Measurements from ENCODE around the gene FANCF. TPM values are rescaled to one million over a fixed set of nuclear protein-coding genes. Genes with fewer than 3 reads are reported as not detected.

Gene FANCF
- total RNA-seq, 1 donor from 2014 or later = 13.4 TPM

DNA sequence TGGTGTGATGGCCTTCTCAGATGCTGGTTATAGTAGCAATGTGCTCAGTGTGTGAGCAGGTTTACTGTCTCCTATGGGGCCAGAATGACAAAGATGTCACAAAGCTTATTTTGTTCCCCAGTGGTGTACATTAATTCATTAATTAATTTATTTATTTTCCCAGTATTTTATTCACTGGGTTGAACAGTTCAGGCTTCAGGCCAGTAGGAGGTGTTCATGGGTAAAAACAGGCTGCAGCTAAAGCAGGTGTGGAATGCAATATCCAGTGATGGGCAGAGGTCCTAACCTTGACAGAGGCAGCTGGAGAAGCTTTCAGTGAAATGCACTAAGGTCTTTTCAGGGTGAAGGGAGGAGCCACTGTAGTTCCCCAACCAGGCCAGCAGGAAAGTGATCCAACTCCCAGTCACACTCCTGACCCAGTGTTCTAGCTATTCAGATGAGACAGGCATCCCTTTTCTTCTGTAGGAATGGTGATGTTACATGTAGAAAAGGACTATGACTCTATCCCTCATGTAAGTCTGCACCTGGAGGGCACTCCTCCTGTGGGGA is 7.8 kb upstream of the FANCF start:
- Histone ChIP-seq H3K27me3 (ENCODE audit: control insufficient read depth, insufficient read depth, low read length) (no peaks in the 10 kb centered on the region), H3K4me3 (ENCODE audit: low read depth, low read length) (no peak overlapping the region), H3K36me3 (ENCODE audit: control insufficient read depth, insufficient read depth, low read length) (no peaks in the 10 kb centered on the region)
- DNase-seq (ENCODE audit: low read depth) (no peak), FAIRE-seq (peak; percentile 13)
- TF ChIP-seq, protein P1, sequence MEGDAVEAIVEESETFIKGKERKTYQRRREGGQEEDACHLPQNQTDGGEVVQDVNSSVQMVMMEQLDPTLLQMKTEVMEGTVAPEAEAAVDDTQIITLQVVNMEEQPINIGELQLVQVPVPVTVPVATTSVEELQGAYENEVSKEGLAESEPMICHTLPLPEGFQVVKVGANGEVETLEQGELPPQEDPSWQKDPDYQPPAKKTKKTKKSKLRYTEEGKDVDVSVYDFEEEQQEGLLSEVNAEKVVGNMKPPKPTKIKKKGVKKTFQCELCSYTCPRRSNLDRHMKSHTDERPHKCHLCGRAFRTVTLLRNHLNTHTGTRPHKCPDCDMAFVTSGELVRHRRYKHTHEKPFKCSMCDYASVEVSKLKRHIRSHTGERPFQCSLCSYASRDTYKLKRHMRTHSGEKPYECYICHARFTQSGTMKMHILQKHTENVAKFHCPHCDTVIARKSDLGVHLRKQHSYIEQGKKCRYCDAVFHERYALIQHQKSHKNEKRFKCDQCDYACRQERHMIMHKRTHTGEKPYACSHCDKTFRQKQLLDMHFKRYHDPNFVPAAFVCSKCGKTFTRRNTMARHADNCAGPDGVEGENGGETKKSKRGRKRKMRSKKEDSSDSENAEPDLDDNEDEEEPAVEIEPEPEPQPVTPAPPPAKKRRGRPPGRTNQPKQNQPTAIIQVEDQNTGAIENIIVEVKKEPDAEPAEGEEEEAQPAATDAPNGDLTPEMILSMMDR (IDR thresholded peaks at IDR 0.05; ENCODE audit: insufficient read depth, low read length, severe bottlenecking) = no peak

DNA sequence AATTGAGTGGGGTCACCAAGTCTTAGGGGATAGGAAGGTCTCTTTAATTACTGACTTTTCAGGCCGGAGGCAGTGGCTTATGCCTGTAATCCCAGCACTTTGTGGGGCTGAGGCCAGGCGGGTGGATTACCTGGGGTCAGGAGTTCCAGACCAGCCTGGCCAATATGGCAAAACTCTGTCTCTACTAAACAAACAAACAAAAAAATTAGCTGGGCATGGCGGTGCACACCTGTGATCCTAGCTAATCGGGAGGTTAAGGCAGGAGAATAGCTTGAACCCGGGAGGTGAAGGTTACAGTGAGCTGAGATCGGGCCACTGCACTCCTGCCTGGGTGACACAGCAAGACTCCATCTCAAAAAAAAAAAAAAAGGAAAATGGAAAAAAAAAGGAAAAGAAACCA is 1.8 kb upstream of the FANCF start:
- FAIRE-seq = no peak

DNA sequence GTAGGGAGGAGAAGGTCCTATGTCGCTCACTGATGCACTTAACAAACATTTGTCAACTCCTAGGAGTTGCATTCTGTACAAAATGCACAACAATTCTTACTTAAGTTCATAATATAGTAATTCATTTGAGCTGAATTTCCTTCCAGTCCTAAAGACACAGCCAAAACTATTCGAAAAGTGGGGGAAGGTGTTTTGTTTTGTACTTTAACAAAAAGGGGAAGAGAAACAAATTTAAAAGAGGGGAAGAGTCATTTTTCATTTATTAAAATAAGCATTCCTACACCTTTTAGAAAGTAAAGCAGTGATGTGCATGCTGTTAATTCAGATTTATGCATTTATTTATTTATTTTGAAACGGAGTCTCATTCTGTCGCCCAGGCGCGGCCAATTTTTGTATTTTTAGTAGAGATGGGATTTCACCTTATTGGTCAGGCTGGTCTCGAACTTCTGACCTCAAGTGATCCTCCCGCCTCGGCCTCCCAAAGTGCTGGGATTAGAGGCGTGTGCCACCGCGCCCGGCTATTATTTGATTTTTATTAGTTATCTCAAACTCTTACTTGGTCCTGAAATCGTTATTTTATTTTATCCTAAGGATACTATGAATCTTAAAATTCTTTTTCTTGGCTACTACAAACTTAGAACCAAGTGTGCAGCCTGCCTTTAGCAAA is 1.1 kb upstream of the FANCF start:
- H3K4me3 ChIP-seq (ENCODE audit: low read depth, low read length) = no peak overlapping the region
- TF ChIP-seq, protein P1 (IDR thresholded peaks at IDR 0.05; ENCODE audit: insufficient read depth, low read length, severe bottlenecking) = no peak
- no peaks in the 10 kb centered on the region for H3K27me3 ChIP-seq (ENCODE audit: control insufficient read depth, insufficient read depth, low read length)
- FAIRE-seq = no peak
- no peaks in the 10 kb centered on the region for H3K36me3 ChIP-seq (ENCODE audit: control insufficient read depth, insufficient read depth, low read length)
- no peak for DNase-seq (ENCODE audit: low read depth)

More for the DNA sequence above, 1.8 kb upstream of the FANCF start:
- TF ChIP-seq, protein P1 (IDR thresholded peaks at IDR 0.05; ENCODE audit: insufficient read depth, low read length, severe bottlenecking) = no peak
- Histone ChIP-seq H3K4me3 (ENCODE audit: low read depth, low read length) (no peak overlapping the region), H3K36me3 (ENCODE audit: control insufficient read depth, insufficient read depth, low read length) (no peaks in the 10 kb centered on the region), H3K27me3 (ENCODE audit: control insufficient read depth, insufficient read depth, low read length) (no peaks in the 10 kb centered on the region)
- no peak for DNase-seq (ENCODE audit: low read depth)

DNA sequence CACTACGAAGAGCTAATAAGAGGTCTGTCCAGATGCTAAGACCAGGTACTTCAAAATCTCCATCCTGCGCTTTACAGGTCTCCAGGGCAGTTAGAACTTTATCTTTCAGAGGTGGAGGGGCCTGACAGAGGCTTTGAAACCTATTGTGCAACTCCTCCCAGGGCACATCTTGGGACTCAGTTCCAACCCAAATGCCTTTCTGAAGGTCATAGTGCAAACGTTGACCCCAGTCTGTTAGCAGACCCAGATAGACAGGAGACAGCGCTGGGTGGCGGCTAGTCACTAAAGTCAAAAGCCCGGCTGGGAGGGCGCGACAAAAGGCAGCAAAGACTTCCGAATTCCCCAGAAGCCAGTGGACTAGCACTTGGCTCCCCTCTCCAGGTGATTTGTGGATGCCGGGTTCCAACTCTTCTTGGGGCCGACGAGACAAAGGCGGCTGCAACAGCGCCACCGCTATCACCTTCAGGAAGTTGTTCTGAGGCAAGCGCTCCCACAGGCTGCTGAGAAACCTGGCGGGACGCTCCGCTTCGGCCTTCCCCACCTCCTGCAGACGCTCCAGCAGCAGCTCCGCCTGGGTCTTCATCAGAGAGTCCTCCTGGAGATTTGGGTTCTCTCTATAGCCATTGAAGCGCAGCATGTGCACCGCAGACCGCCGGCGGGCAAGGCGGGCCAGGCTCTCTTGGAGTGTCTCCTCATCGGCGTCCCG is 728 bp downstream of the FANCF start:
- no peaks in the 10 kb centered on the region for H3K36me3 ChIP-seq (ENCODE audit: control insufficient read depth, insufficient read depth, low read length)
- peak overlapping the region; percentile 70 for H3K4me3 ChIP-seq (ENCODE audit: low read depth, low read length)
- TF ChIP-seq, protein P1 (IDR thresholded peaks at IDR 0.05; ENCODE audit: insufficient read depth, low read length, severe bottlenecking) = peak; percentile 84
- no peaks in the 10 kb centered on the region for H3K27me3 ChIP-seq (ENCODE audit: control insufficient read depth, insufficient read depth, low read length)
- DNase-seq (ENCODE audit: low read depth) (peak; percentile 69), FAIRE-seq (no peak)

DNA sequence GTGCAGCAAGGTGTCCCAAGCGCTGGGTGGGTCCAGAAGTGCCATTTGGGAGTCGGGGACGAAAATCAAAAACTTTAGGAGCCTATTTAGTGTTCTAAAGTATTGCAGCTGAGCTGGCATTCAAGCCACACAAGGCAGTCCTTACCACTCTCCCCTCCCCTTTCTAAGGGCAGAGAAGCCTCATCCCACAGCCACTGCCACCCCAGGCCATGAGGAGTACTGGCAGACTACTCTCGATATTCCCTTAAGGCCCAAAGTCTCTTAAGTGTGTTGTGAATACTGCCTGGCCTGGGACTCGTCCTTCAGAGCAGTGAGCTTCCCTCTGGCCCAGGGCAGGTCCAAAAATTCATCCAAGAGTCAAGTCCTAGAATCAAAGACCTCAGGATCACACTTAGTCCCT is 7.8 kb downstream of the FANCF start:
- no peaks in the 10 kb centered on the region for H3K27me3 ChIP-seq (ENCODE audit: control insufficient read depth, insufficient read depth, low read length)
- FAIRE-seq (no peak), DNase-seq (ENCODE audit: low read depth) (no peak)
- H3K4me3 ChIP-seq (ENCODE audit: low read depth, low read length) = no peak overlapping the region
- no peaks in the 10 kb centered on the region for H3K36me3 ChIP-seq (ENCODE audit: control insufficient read depth, insufficient read depth, low read length)
- TF ChIP-seq, protein P1 (IDR thresholded peaks at IDR 0.05; ENCODE audit: insufficient read depth, low read length, severe bottlenecking) = no peak
